Dedifferentiated amniotic fluid mesenchymal stem cell (primary cell): ENCODE measurements around the gene TTC7B.

Experiments used
- DNase-seq: peaks from one replicate; pipeline ENCODE4 v3.0.0-alpha.2; 2016; ENCODE audit errors: extremely low spot score

The TTC7B gene

DNA sequence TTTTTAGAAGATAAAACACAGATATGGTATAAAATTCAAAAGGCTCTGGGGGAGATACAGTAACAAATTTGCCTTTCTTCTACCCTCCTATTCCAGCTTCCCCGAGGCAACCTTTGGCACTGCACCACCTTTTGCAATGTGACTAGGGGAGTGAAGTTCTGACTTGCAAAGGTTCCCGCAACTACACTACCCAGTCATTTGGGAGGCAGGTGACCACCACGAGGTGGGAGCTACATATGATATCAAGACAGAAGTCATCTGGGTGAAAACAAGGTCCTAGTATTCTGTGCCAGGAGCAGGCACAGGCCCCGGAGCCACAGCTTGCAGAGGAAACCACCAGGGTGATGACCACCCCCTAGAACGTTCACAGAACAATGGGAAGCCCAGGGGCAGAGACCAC lies 141.5 kb downstream of the TTC7B start:
- no peak for DNase-seq

- no peak for DNase-seq
Observed at GRCh38 chr14:90674043-90674670, 142.1 kb downstream of the TTC7B start.

DNA sequence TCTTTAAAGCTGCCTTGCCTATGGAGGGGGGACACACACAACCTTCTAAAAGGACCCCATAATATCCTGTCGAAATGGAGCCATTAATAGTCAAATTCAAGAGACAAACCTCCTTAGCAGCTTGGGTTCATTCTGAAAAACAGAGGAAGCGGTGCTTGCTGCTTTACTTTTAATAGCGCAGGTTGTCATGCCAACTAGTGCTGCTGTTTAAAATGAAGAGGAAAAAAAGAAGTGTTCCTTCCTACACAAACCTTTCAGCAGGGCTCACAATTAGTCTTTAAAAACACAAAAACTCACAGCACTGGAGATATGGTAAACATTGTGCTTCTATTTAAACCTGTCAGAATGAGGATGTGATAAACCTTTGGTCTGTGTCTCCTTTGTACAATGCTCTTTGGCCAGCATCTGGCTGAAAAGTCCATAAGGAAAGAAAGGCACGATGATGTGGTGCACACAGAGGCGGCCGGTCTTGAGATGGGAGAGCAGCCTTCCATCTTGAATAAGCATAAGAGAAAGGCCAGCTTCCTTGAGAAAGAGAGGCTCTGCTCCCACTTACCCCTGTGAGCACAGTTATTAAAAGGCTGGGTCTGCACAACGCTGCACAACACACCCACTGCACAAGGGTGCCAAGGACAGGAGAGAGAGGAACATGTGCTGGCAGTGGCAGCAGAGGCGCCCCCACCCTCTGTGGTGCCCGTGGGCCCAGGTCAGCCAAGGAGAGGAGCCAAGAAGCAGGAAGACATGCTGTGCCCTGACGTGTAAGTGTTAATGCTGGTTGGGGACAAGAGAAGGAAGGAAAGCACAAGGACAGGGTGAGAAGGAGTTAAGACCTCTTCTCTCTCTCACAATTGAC lies 144.6 kb downstream of the TTC7B start:
- no peak for DNase-seq

GRCh38 chr14:90669731-90670130 lies 146.5 kb downstream of the TTC7B start:
- no peak for DNase-seq

DNA sequence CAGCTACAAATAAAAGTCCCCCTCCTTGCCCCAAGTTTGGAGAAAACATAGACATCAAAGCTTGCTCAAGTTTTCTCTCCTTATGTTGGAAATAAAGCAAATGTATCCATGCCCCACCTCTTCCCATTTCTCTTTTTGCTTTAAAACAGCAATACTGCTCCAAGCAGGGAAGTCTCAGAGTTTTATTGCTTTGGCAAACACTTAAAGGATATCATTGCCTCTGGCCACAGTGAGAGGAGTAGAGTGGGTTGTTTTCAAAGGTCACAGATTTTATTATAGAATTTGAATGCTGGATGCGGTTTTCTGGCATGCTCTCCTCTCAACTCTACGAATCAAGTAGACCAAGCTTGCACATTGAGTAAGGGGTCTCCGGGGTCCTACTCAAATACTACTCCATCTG lies 149.7 kb downstream of the TTC7B start:
- no peak for DNase-seq

- no peak for DNase-seq
Observed at GRCh38 chr14:90665321-90666000, 150.8 kb downstream of the TTC7B start.

- DNase-seq = no peak
Observed at GRCh38 chr14:90664911-90665310, 151.3 kb downstream of the TTC7B start.

DNA sequence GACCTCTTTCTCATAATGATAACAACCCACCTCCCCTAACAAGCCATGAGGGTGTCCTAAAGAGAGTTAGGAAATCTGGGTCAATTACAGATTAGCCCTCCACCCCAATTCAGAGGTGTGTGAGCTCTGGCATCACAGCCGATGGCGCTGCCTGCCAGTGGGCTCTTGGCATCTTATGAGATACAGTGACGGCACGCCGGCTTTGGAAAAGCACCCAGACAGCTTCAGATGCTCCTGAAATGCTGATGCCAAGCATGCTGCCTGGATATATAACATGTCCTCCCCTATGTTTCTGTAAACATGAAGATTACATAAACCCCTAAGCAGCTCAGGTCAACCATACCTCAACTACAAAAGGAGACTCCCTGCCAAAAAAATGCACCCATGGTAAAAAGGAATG lies 152.6 kb downstream of the TTC7B start:
- DNase-seq = no peak

GRCh38 chr14:90663140-90663539 lies 153.1 kb downstream of the TTC7B start:
- DNase-seq = no peak

GRCh38 chr14:90661866-90662265 lies 154.4 kb downstream of the TTC7B start:
- DNase-seq = no peak

GRCh38 chr14:90660865-90661570 lies 155.2 kb downstream of the TTC7B start:
- DNase-seq = no peak

DNA sequence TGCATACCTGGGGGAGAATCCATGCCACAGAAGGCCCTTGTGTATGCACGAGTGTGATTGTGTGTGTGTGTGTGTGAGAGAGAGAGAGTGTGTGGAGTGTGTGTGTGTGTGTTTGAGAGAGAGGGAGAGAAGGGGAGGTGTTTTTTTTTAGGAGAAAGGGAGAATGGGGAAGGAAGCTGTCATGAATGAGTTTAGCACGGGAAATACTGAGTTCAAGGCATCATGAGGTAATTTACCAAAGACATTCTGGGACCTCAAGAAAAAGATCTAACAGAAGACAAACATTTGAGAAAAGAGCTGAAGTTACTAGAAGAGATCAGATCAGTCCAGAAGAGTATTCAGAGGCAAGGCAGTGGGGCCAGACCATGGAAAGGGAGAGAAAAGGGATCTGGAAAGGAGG lies 157.1 kb downstream of the TTC7B start:
- no peak for DNase-seq

GRCh38 chr14:90658541-90658967 lies 157.7 kb downstream of the TTC7B start:
- no peak for DNase-seq

DNA sequence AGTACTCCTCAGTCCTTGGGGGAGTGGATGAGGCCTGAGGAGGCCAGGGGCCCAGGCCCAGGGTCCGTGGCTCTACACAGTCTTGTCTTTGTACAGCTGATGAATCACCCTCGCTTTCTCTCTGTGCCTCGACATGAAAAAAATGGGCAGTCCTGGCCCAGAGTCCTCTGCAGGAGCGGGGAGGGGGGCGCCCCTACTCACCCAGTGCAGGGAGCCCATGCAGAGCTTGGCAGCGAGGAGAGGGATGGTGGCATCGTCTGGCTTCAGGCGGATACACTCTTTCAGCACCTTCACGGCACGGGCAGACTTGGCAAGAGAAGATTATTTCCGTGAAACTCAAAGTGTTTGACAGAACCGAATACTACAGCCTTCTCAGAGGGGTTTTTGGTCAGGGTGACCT lies 159.3 kb downstream of the TTC7B start:
- DNase-seq = no peak

GRCh38 chr14:90655829-90656228 lies 160.4 kb downstream of the TTC7B start:
- DNase-seq = no peak

GRCh38 chr14:90654831-90655276 lies 161.4 kb downstream of the TTC7B start:
- DNase-seq = peak; percentile 23

GRCh38 chr14:90652626-90653025 lies 163.6 kb downstream of the TTC7B start:
- DNase-seq = no peak

DNA sequence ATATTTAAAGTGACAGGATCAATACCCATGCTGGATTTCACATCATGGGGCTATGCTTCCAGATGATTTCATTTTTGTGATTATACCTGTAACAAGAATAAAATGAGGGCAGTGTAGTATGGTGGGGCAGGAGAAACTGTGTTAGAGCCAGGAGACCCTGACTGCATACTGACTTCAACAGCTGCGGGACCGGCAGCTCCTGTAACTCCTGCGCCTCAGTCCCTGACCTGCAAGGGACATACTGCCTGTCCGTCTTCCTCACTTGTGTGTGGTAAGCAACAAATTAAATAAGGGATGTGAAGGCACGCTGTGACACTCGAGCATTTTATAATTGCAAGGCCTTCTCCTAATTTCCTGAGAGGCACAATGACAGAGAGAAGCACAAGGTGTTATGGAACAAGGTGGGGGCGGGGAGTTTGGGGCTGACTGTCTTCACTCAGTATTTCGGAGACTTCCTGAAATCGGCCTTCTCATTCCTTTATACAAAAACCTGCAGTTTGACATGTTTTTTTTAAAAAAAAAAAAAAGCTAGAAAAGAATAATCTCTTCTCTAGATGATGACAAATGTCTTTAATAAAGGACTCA lies 164.2 kb downstream of the TTC7B start:
- no peak for DNase-seq

DNA sequence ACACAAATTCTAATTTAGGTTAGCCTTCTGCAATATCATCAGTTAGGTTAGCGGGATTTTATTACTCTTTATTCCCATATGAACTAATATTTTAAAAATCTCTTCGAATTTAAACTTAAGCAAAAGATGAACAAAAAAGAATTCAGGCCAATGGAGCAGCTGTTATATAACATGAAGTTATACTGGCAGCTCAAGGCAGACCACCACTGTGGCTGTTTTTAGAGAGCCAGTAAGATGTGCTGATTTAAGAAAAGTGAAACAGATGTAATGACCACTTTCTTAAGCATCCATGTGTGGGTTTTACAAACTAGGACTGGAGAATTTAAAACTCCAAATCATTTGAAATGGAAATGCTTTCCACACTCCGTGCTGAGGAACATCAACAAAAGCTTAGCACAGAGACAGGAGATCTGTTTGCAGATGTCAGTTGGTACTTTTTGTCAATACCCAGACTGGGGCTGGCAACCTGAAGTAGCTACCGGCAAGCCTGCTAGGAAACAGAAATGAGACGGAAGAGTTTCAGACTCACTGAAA lies 164.9 kb downstream of the TTC7B start:
- DNase-seq = no peak

- no peak for DNase-seq
Observed at GRCh38 chr14:90649557-90650135, 166.6 kb downstream of the TTC7B start.

DNA sequence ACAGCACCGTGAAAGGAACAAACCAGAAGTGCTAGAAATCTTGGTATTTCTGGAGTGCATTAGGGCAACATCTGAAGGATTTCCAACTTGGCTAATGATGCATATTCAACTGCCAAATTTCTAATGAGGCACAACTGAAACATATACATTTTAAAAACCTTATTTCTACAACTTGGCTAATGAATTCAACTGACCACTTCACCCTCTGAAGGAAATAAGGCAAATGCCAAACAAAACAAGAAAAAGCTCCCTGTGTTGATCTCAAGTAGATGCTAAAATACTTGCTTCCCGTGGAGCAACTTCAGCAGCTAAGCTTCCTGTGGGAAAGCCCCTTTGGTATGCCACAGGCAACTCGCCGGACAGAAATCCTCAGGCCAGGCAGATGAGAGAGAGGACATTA lies 167.1 kb downstream of the TTC7B start:
- no peak for DNase-seq
